HepG2 (cell line): ENCODE measurements around the gene FAS. TPM values are rescaled to one million over a fixed set of nuclear protein-coding genes. Genes with fewer than 3 reads are reported as not detected.

Source experiments
- ATAC-seq: fragments of 200-7000 bp; cut with Tn5 transposase; 3 replicates; pipeline ENCODE4 v1.9.1; 2020; ENCODE audit warnings: mild to moderate bottlenecking, moderate library complexity
- BruUV-seq: library from RNA; stranded (reverse); fragments of 400-500 nt; replicated peaks from 2 replicates; lab custom pipeline; 2021; lab: Mats Ljungman, UMichigan
- CTCF ChIA-PET: fragments of 300-600 bp; formaldehyde crosslinking; extraction: SDS; loops from one replicate; lab custom pipeline; 2021; ENCODE audit warnings: low total read pairs, inconsistent platforms, low intra/inter-chr PET ratio; lab: Yijun Ruan, JAX
- POLR2A ChIA-PET: fragments of 350-600 bp; sonication (Branson Sonifier 250); formaldehyde crosslinking; loops from one replicate; lab custom pipeline; 2020; ENCODE audit warnings: antibody characterized with exemption, inconsistent platforms; lab: Yijun Ruan, JAX
- DNase-seq: peaks from one replicate; pipeline ENCODE4 v3.0.0-alpha.2; 2015; ENCODE audit warnings: low spot score
- FAIRE-seq: peaks from 3 replicates; lab custom pipeline; 2011; peaks lifted over from hg19 to GRCh38; lab: Jason Lieb, UNC
- H2AFZ ChIP-seq: one replicate; pipeline ENCODE4 v1.6.1; 2011; ENCODE audit warnings: low read length, inconsistent platforms
- H3K27ac ChIP-seq: fragments of 300-600 bp; 3 replicates; pipeline ENCODE4 v1.8.0; 2011; ENCODE audit warnings: mixed run types, mild to moderate bottlenecking, mixed read lengths, low read length, inconsistent platforms; ENCODE audit not compliant: insufficient read depth; ENCODE audit errors: extremely low read length
- H3K27me3 ChIP-seq, 2 experiments: fragments of 200-600 bp in 1 of 2; 2 replicates in 1 of 2; 3 replicates in 1 of 2; pipeline versions ENCODE4 v1.6.0 to v1.8.0; 2011; ENCODE audit warnings: low read length in 2 of 2, mild to moderate bottlenecking in 2 of 2, moderate library complexity in 2 of 2, inconsistent platforms in 1 of 2; ENCODE audit not compliant: insufficient read depth in 2 of 2, control insufficient read depth in 1 of 2
- H3K36me3 ChIP-seq, 2 experiments: fragments of 200-600 bp in 1 of 2; replicated peaks in 1 of 2; 2 replicates in 1 of 2; 3 replicates in 1 of 2; pipeline versions ENCODE4 v1.5.1 to v1.8.0; 2011; ENCODE audit warnings: low read length in 2 of 2, inconsistent platforms in 1 of 2; ENCODE audit not compliant: insufficient read depth in 2 of 2, control insufficient read depth in 1 of 2
- H3K4me1 ChIP-seq: 2 replicates; pipeline ENCODE4 v1.5.1; 2012; ENCODE audit warnings: low read length, inconsistent platforms; ENCODE audit not compliant: insufficient read depth
- H3K4me2 ChIP-seq: 2 replicates; pipeline ENCODE4 v1.6.0; 2011; ENCODE audit warnings: low read depth, low read length, inconsistent platforms
- H3K4me3 ChIP-seq, 3 experiments: fragments of 200-600 bp in 1 of 3; sonication (generic), shearing (Covaris generic) in 1 of 3; replicated peaks in 1 of 3; 2 replicates each; pipeline ENCODE4 v1.5.1; 2011 to 2016; ENCODE audit warnings: low read length in 3 of 3, inconsistent platforms in 2 of 3, low read depth in 2 of 3, mild to moderate bottlenecking in 2 of 3, control low read depth in 1 of 3, mixed read lengths in 1 of 3; ENCODE audit not compliant: insufficient read depth in 1 of 3
- H3K79me2 ChIP-seq: one replicate; pipeline ENCODE4 v1.6.1; 2011; ENCODE audit warnings: low read length, inconsistent platforms; ENCODE audit not compliant: insufficient read depth
- H3K9ac ChIP-seq: 2 replicates; pipeline ENCODE4 v1.6.0; 2011; ENCODE audit warnings: mild to moderate bottlenecking, low read depth, low read length, inconsistent platforms; ENCODE audit not compliant: insufficient read depth
- H3K9me3 ChIP-seq: 2 replicates; pipeline ENCODE4 v1.5.1; 2012; ENCODE audit warnings: mild to moderate bottlenecking, low read length
- H4K20me1 ChIP-seq: 2 replicates; pipeline ENCODE4 v1.6.0; 2011; ENCODE audit warnings: inconsistent platforms, mild to moderate bottlenecking, low read length, moderate library complexity; ENCODE audit not compliant: insufficient read depth
- ETV6 ChIP-seq: sonication (generic); formaldehyde crosslinking; conservative IDR thresholded peaks from 2 replicates; pipeline ENCODE4 v1.4.0; 2020; ENCODE audit warnings: missing genetic modification reagents
- HES4 ChIP-seq: sonication (generic); formaldehyde crosslinking; IDR thresholded peaks from 2 replicates; pipeline ENCODE4 v1.9.0; 2021; ENCODE audit warnings: mild to moderate bottlenecking, missing genetic modification reagents, borderline replicate concordance
- HHEX ChIP-seq: IDR thresholded peaks from 2 replicates; pipeline ENCODE4 v1.6.1; 2016; ENCODE audit warnings: control low read depth
- IKZF4 ChIP-seq: sonication (generic); formaldehyde crosslinking; IDR thresholded peaks from 2 replicates; pipeline ENCODE4 v1.5.1; 2020; ENCODE audit warnings: borderline replicate concordance, mild to moderate bottlenecking, low read depth, missing genetic modification reagents; ENCODE audit errors: not compliant biosample characterization
- PHF8 ChIP-seq: sonication (generic); formaldehyde crosslinking; IDR thresholded peaks from 2 replicates; pipeline ENCODE4 v1.5.0; 2020; ENCODE audit warnings: missing genetic modification reagents
- SATB2 ChIP-seq: sonication (generic); formaldehyde crosslinking; IDR thresholded peaks from 2 replicates; pipeline ENCODE4 v1.5.0; 2020; ENCODE audit warnings: missing genetic modification reagents
- SKI ChIP-seq: fragments of 450-650 bp; IDR thresholded peaks from one replicate; pipeline ENCODE4 v1.6.1; 2018; ENCODE audit warnings: mild to moderate bottlenecking; ENCODE audit not compliant: partially characterized antibody
- SMC3 ChIP-seq: IDR thresholded peaks from 2 replicates; pipeline ENCODE4 v1.6.1; 2011; ENCODE audit warnings: low read length, improper control_type of control experiment
- SP140L ChIP-seq: sonication (generic); formaldehyde crosslinking; IDR thresholded peaks from 2 replicates; pipeline ENCODE4 v1.4.0; 2020; ENCODE audit warnings: missing genetic modification reagents, borderline replicate concordance
- ZNF317 ChIP-seq: sonication (generic); formaldehyde crosslinking; IDR thresholded peaks from 2 replicates; pipeline ENCODE4 v1.5.0; 2020; ENCODE audit warnings: mild to moderate bottlenecking, missing genetic modification reagents
- ZNF776 ChIP-seq: sonication (generic); formaldehyde crosslinking; IDR thresholded peaks from 2 replicates; pipeline ENCODE4 v1.4.0; 2020; ENCODE audit warnings: mild to moderate bottlenecking, missing genetic modification reagents
- ZNF780A ChIP-seq: sonication (generic); formaldehyde crosslinking; IDR thresholded peaks from 2 replicates; pipeline ENCODE4 v1.8.0; 2022; ENCODE audit warnings: mild to moderate bottlenecking, missing genetic modification reagents, moderate library complexity
- WGBS: methylation state at CpG from one replicate; pipeline ENCODE4 v1.1.6; 2017; ENCODE audit warnings: low lambda C conversion rate; 5-methylcytosine and 5-hydroxymethylcytosine counted together
- in situ Hi-C: cut with HindIII; loops from 2 replicates; pipeline ENCODE4 v1.10.0; 2017; ENCODE audit warnings: low pct_unique_long_range_greater_than_20kb; ENCODE audit not compliant: extremely low pct_ligation_motif_present
- intact Hi-C: fragments of 100-400 bp; cut with micrococcal nuclease; formaldehyde crosslinking; loops from one replicate; pipeline ENCODE4 v1.10.0; 2022; ENCODE audit not compliant: unreplicated experiment
- polyA plus RNA-seq, 8 experiments: library from polyadenylated mRNA; depleted of rRNA in 3 of 8; stranded (reverse) in 7 of 8; unstranded in 1 of 8; fragments of >200 nt; fragmentation: Illumina TruSeq in 4 of 8; extraction: Trizol in 4 of 8; gene quantifications; 2 replicates each; pipeline versions ENCODE4 v1.2.1 to v1.2.3, GENCODE V29; 2011 to 2016; ENCODE audit warnings: low read depth in 4 of 8, missing spikeins in 1 of 8, mixed read lengths in 1 of 8; ENCODE audit not compliant: insufficient read depth in 1 of 8
- total RNA-seq, 5 experiments: library from RNA; depleted of rRNA; stranded (reverse); fragments of >200 nt; fragmentation: Illumina TruSeq; extraction: Trizol; gene quantifications; 2 replicates each; pipeline ENCODE4 v1.2.3, GENCODE V29; 2016; ENCODE audit warnings: low read depth in 1 of 5
- TF ChIP-seq, protein P1 (sequence below): sonication (generic); formaldehyde crosslinking; IDR thresholded peaks from 2 replicates; pipeline ENCODE4 v1.4.0; 2020; ENCODE audit warnings: missing genetic modification reagents, borderline replicate concordance
- TF ChIP-seq, protein P2 (sequence below): sonication (generic); formaldehyde crosslinking; IDR thresholded peaks from 2 replicates; pipeline ENCODE4 v1.5.0; 2020; ENCODE audit warnings: mild to moderate bottlenecking, missing genetic modification reagents, moderate library complexity

The FAS gene
- total and polyA plus RNA-seq, 2 of the 13 experiments (the other 11 are each of a cell fraction or from before 2014, with no cell fraction given): 5.9 to 17.9 TPM

DNA sequence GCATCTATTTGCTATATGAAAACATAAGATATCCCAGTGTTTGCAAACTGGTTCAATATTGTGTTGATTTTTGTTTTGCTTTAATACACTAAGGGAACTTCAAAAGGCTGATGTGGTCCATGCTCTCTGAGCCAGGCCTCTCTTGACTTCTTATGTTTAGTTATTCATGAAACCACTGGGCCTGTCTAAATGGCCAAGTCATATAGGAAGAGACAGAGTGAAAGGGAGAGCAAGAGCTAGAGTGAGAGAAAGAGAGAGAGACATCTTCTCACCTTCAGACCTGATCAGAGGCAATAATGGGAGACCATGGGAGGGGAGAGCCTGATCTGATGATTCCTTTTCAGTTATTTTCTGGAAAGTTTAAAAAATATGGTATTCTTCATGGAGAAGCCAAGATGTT lies 6.1 kb upstream of the FAS start:
- CTCF ChIA-PET: no interaction called here
- BruUV-seq: no TSS peak
- no peaks in the 10 kb centered on the region; the same call in 1 of the 2 replicates for H4K20me1 ChIP-seq
- no peak overlapping the region for H3K27ac ChIP-seq
- H3K79me2 ChIP-seq: peaks cover 7% of the 10 kb centered on the region
- H3K9me3 ChIP-seq: 0 out of 2 replicates have a peak, but pooled peaks cover 4% of the 10 kb centered on the region
- H3K27me3 ChIP-seq: no peaks in the 10 kb centered on the region
- no peak for ATAC-seq
- no peak overlapping the region for H3K4me2 ChIP-seq
- peaks cover 31% of the 10 kb centered on the region for H3K4me1 ChIP-seq
- no peaks in the 10 kb centered on the region for H3K36me3 ChIP-seq
- no peak for DNase-seq
- POLR2A ChIA-PET: no interaction called here
- no peak overlapping the region for H3K4me3 ChIP-seq
- intact Hi-C loops: no loop called here
- TF ChIP-seq SKI (no peak), ZNF776 (CRISPR knock-in tag) (no peak)
- H3K9ac ChIP-seq: no peak overlapping the region
- H2AFZ ChIP-seq: no peak overlapping the region
- no peak for FAIRE-seq
- in situ Hi-C loops: no loop called here

DNA sequence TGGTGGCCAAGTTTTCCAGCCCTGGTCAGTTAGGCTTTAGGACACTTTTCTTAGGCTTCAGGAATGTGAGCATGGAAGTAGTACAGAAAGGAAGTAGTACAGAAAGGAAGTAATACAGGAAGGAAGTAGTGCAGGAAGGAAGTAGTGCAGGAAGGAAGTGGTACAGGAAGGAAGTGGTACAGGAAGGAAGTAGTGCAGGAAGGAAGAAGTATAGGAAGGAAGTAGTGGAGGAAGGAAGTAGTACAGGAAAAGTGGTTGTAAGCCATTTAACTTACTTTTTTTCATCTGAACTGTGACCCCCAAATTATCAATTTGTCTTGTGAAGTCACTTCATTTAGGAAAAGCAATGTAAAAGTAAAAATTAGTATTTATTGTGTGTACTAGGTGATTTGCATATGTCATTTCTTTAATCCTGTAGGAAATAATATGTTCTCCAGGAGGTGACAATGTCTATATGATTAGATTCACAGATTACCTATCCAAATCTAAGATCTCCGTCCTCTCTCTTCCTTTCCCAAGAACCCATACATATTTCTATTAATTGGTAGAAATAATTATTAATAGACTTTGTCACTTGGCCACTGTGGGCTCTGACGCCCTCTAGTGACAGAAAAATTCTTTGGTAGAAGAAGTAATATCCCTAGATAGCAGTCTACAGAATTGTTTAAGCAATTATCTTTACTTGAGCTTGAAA lies 3.9 kb upstream of the FAS start:
- ATAC-seq (no peak), FAIRE-seq (no peak), DNase-seq (peak; percentile 19)
- peaks cover 20% of the 10 kb centered on the region for H3K79me2 ChIP-seq
- 0 out of 2 replicates have a peak, but pooled peaks cover 4% of the 10 kb centered on the region for H3K9me3 ChIP-seq
- 47% methylated on average over 2 of the region's 2 CpGs for WGBS
- H3K4me3 ChIP-seq: no peak overlapping the region
- ChIA-PET CTCF (interaction anchor here (2.2 kb wide), 1 partner anchor 52 kb away, joined by 25 read pairs; no protein-coding TSS in a partner anchor), POLR2A (no interaction called here)
- H3K36me3 ChIP-seq: no peaks in the 10 kb centered on the region
- no peak overlapping the region for H3K4me2 ChIP-seq
- no peaks in the 10 kb centered on the region; the same call in 1 of the 2 replicates for H4K20me1 ChIP-seq
- H3K27me3 ChIP-seq: no peaks in the 10 kb centered on the region; a peak in 1 of 5 replicates
- H3K27ac ChIP-seq: no peak overlapping the region
- H3K4me1 ChIP-seq: peaks cover 30% of the 10 kb centered on the region
- intact Hi-C loops (loop anchor here (1.0 to 2.0 kb wide), 2 partner anchors 51 to 152 kb away; no protein-coding TSS in a partner anchor), in situ Hi-C loops (no loop called here)
- no peak overlapping the region for H2AFZ ChIP-seq
- H3K9ac ChIP-seq: no peak overlapping the region
- BruUV-seq: no TSS peak
- no peak for TF ChIP-seq ZNF780A (CRISPR knock-in tag)
- no peak for TF ChIP-seq SP140L (CRISPR knock-in tag)
- TF ChIP-seq, protein P1, sequence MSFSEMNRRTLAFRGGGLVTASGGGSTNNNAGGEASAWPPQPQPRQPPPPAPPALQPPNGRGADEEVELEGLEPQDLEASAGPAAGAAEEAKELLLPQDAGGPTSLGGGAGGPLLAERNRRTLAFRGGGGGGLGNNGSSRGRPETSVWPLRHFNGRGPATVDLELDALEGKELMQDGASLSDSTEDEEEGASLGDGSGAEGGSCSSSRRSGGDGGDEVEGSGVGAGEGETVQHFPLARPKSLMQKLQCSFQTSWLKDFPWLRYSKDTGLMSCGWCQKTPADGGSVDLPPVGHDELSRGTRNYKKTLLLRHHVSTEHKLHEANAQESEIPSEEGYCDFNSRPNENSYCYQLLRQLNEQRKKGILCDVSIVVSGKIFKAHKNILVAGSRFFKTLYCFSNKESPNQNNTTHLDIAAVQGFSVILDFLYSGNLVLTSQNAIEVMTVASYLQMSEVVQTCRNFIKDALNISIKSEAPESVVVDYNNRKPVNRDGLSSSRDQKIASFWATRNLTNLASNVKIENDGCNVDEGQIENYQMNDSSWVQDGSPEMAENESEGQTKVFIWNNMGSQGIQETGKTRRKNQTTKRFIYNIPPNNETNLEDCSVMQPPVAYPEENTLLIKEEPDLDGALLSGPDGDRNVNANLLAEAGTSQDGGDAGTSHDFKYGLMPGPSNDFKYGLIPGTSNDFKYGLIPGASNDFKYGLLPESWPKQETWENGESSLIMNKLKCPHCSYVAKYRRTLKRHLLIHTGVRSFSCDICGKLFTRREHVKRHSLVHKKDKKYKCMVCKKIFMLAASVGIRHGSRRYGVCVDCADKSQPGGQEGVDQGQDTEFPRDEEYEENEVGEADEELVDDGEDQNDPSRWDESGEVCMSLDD: no peak
- TF ChIP-seq IKZF4: no peak
- no peak for TF ChIP-seq HES4 (CRISPR knock-in tag)
- TF ChIP-seq SMC3: peak; percentile 26; the same call in 1 of the 2 replicates
- TF ChIP-seq PHF8 (CRISPR knock-in tag): no peak
- TF ChIP-seq, protein P2, sequence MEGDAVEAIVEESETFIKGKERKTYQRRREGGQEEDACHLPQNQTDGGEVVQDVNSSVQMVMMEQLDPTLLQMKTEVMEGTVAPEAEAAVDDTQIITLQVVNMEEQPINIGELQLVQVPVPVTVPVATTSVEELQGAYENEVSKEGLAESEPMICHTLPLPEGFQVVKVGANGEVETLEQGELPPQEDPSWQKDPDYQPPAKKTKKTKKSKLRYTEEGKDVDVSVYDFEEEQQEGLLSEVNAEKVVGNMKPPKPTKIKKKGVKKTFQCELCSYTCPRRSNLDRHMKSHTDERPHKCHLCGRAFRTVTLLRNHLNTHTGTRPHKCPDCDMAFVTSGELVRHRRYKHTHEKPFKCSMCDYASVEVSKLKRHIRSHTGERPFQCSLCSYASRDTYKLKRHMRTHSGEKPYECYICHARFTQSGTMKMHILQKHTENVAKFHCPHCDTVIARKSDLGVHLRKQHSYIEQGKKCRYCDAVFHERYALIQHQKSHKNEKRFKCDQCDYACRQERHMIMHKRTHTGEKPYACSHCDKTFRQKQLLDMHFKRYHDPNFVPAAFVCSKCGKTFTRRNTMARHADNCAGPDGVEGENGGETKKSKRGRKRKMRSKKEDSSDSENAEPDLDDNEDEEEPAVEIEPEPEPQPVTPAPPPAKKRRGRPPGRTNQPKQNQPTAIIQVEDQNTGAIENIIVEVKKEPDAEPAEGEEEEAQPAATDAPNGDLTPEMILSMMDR (CRISPR knock-in tag): peak; percentile 43
- peak; percentile 80; the same call in 1 of the 2 replicates for TF ChIP-seq ETV6 (CRISPR knock-in tag)
- peak; percentile 84; the same call in 1 of the 2 replicates for TF ChIP-seq SATB2
- no peak for TF ChIP-seq ZNF317 (CRISPR knock-in tag)
- TF ChIP-seq HHEX (CRISPR knock-in tag): no peak
